Kidney (tissue), 14 donors: ENCODE results near the gene OR2D3. TPM values are rescaled to one million over a fixed set of nuclear protein-coding genes. Genes with fewer than 3 reads are reported as not detected.

Source experiments
- DNase-seq, 5 donors: peaks; one replicate each; pipeline ENCODE4 v3.0.0-alpha.2; 2013 to 2020
- FAIRE-seq: peaks from 2 replicates; lab custom pipeline; 2012; peaks lifted over from hg19 to GRCh38; lab: Jason Lieb, UNC
- H3K27ac ChIP-seq, 2 donors: one replicate each; pipeline ENCODE4 v1.7.0; 2013; ENCODE audit warnings: low read depth in 2 of 2, low read length in 2 of 2, inconsistent platforms in 1 of 2
- H3K27me3 ChIP-seq: one replicate; pipeline ENCODE4 v1.7.1; 2013; ENCODE audit warnings: low read length, inconsistent platforms; ENCODE audit not compliant: control insufficient read depth, insufficient read depth
- H3K36me3 ChIP-seq, 3 donors: one replicate each; pipeline versions ENCODE4 v1.7.0 to v1.7.1; 2013; ENCODE audit warnings: low read length in 3 of 3, control low read depth in 1 of 3, inconsistent platforms in 1 of 3; ENCODE audit not compliant: insufficient read depth in 3 of 3, control insufficient read depth in 2 of 3
- H3K4me1 ChIP-seq, 3 donors: one replicate each; pipeline versions ENCODE4 v1.7.0 to v1.7.1; 2013; ENCODE audit warnings: low read length in 3 of 3, inconsistent platforms in 1 of 3, low read depth in 1 of 3; ENCODE audit not compliant: control insufficient read depth in 2 of 3, insufficient read depth in 2 of 3
- H3K4me3 ChIP-seq, 3 donors: one replicate each; pipeline versions ENCODE4 v1.7.0 to v1.8.1; 2013; ENCODE audit warnings: low read length in 3 of 3, control low read depth in 1 of 3, inconsistent platforms in 1 of 3
- H3K9ac ChIP-seq, 3 donors: one replicate each; pipeline versions ENCODE4 v1.7.0 to v1.7.1; 2013; ENCODE audit warnings: low read length in 3 of 3, control low read depth in 1 of 3, inconsistent platforms in 1 of 3
- H3K9me3 ChIP-seq, 3 donors: one replicate each; pipeline versions ENCODE4 v1.7.0 to v1.7.1; 2013; ENCODE audit warnings: low read length in 3 of 3, control low read depth in 1 of 3, inconsistent platforms in 1 of 3; ENCODE audit not compliant: control insufficient read depth in 2 of 3, insufficient read depth in 1 of 3
- CTCF ChIP-seq: IDR thresholded peaks from 3 replicates; pipeline ENCODE4 v1.5.1; 2012; ENCODE audit warnings: mild to moderate bottlenecking, moderate library complexity, borderline replicate concordance; ENCODE audit not compliant: insufficient read depth; ENCODE audit errors: extremely low read depth
- intact Hi-C: fragments of 100-400 bp; cut with DNase I; formaldehyde crosslinking; loops from one replicate; pipeline ENCODE4 v1.11.1; 2022
- polyA plus RNA-seq: library from polyadenylated mRNA; stranded (reverse); fragments of 350-450 nt; fragmentation: Illumina TruSeq; extraction: RNeasy Lipid Tissue Mini Kit (QIAGEN cat#74804); gene quantifications from one replicate; pipeline ENCODE4 v1.2.3, GENCODE V29; 2014; ENCODE audit warnings: low read depth, low replicate concordance; ENCODE audit not compliant: insufficient read depth
- total RNA-seq: library from RNA; stranded (reverse); fragmentation: NEBNext Ultra II Directional; extraction: Animal tissue kit (Norgen Biotek cat#: 25700); gene quantifications from one replicate; pipeline ENCODE4 v1.2.1, GENCODE V29; 2021
- donor health status: control.
- donor health status: control.
- donor health status: control.
- donor health status: control.
- donor health status: control.
- donor health status: DM: yes; HTN: yes; CAD: no.
- donor health status: Normal renal cell carcinoma (clear cell type).

OR2D3 gene
- total and polyA plus RNA-seq, 2 donors from 2014 or later = not detected

GRCh38 chr11:6928916-6929315 is 8.1 kb downstream of the OR2D3 start:
- H3K4me3 ChIP-seq = no peak overlapping the region
- TF ChIP-seq CTCF = no peak
- H3K27ac ChIP-seq = no peak overlapping the region
- no peaks in the 10 kb centered on the region for H3K27me3 ChIP-seq
- H3K4me1 ChIP-seq = peaks cover 0 to 7% (median 4%) of the 10 kb centered on the region in 3 donors
- intact Hi-C loops = no loop called here
- DNase-seq = no peak
- no peak for FAIRE-seq
- no peaks in the 10 kb centered on the region for H3K9me3 ChIP-seq
- H3K36me3 ChIP-seq = no peaks in the 10 kb centered on the region
- H3K9ac ChIP-seq = no peak overlapping the region

- DNase-seq (no peak), FAIRE-seq (no peak)
- intact Hi-C loops = no loop called here
- TF ChIP-seq CTCF = no peak
- Histone ChIP-seq H3K4me3 (no peak overlapping the region), H3K9ac (no peak overlapping the region), H3K36me3 (no peaks in the 10 kb centered on the region), H3K9me3 (no peaks in the 10 kb centered on the region), H3K4me1 (peaks cover 0 to 4% (median 4%) of the 10 kb centered on the region in 3 donors), H3K27me3 (no peaks in the 10 kb centered on the region), H3K27ac (no peak overlapping the region)
These were observed 10.4 kb downstream of the OR2D3 start for GRCh38 chr11:6931146-6931713.

- H3K36me3 ChIP-seq = no peaks in the 10 kb centered on the region
- H3K4me3 ChIP-seq = no peak overlapping the region
- intact Hi-C loops = no loop called here
- DNase-seq = no peak
- no peaks in the 10 kb centered on the region for H3K9me3 ChIP-seq
- TF ChIP-seq CTCF = no peak
- peaks cover 0 to 4% (median 4%) of the 10 kb centered on the region in 3 donors for H3K4me1 ChIP-seq
- H3K27ac ChIP-seq = no peak overlapping the region
- no peak overlapping the region for H3K9ac ChIP-seq
- no peak for FAIRE-seq
- no peaks in the 10 kb centered on the region for H3K27me3 ChIP-seq
These were observed 11.3 kb downstream of the OR2D3 start for GRCh38 chr11:6932145-6932544.

- intact Hi-C loops = no loop called here
- H3K9me3 ChIP-seq = no peaks in the 10 kb centered on the region
- no peak overlapping the region for H3K27ac ChIP-seq
- H3K4me1 ChIP-seq = no peaks in the 10 kb centered on the region
- no peak for FAIRE-seq
- no peak overlapping the region for H3K9ac ChIP-seq
- no peak overlapping the region for H3K4me3 ChIP-seq
- no peak for TF ChIP-seq CTCF
- H3K36me3 ChIP-seq = no peaks in the 10 kb centered on the region
- H3K27me3 ChIP-seq = no peaks in the 10 kb centered on the region
- DNase-seq = no peak
These were observed 21.2 kb downstream of the OR2D3 start for GRCh38 chr11:6941970-6942369.
